Karpas-422 (cell line): Measurements from ENCODE around the gene LCAT. TPM values are rescaled to one million over a fixed set of nuclear protein-coding genes. Genes with fewer than 3 reads are reported as not detected.
"Not testable (repeated sequence)": the region's sequence is repeated elsewhere in the genome, so short reads cannot be mapped to it uniquely, and the experiment has no call there.

ENCODE experiments used
- DNase-seq: peaks from one replicate; pipeline ENCODE4 v3.0.0-alpha.2; 2015
- H2AFZ ChIP-seq: fragments of 200-600 bp; sonication (generic); 2 replicates; pipeline ENCODE4 v1.6.1; 2014; ENCODE audit warnings: antibody characterized with exemption, low read length, mixed read lengths
- H3K27ac ChIP-seq: fragments of 200-600 bp; sonication (generic); 2 replicates; pipeline ENCODE4 v1.5.1; 2014; ENCODE audit warnings: mild to moderate bottlenecking, low read length, moderate library complexity
- H3K27me3 ChIP-seq: fragments of 200-600 bp; sonication (generic); 2 replicates; pipeline ENCODE4 v1.6.1; 2014; ENCODE audit warnings: low read length, mixed read lengths
- H3K36me3 ChIP-seq: fragments of 200-600 bp; sonication (generic); 2 replicates; pipeline ENCODE4 v1.6.1; 2014; ENCODE audit warnings: low read length, mixed read lengths; ENCODE audit not compliant: insufficient read depth
- H3K4me1 ChIP-seq: fragments of 200-600 bp; sonication (generic); 2 replicates; pipeline ENCODE4 v1.6.1; 2014; ENCODE audit warnings: mild to moderate bottlenecking, low read length, mixed read lengths
- H3K4me2 ChIP-seq: fragments of 200-600 bp; sonication (generic); 2 replicates; pipeline ENCODE4 v1.6.1; 2014; ENCODE audit warnings: low read length, low read depth, mild to moderate bottlenecking; ENCODE audit not compliant: poor library complexity, severe bottlenecking
- H3K4me3 ChIP-seq: fragments of 200-600 bp; sonication (generic); 2 replicates; pipeline ENCODE4 v1.5.1; 2014; ENCODE audit warnings: mild to moderate bottlenecking, antibody characterized with exemption, low read length, mixed read lengths
- H3K79me2 ChIP-seq: fragments of 200-600 bp; sonication (generic); 2 replicates; pipeline ENCODE4 v1.6.1; 2014; ENCODE audit warnings: mild to moderate bottlenecking, low read length, mixed read lengths
- H3K9ac ChIP-seq: fragments of 200-600 bp; sonication (generic); 2 replicates; pipeline ENCODE4 v1.6.0; 2014; ENCODE audit warnings: low read length
- H3K9me2 ChIP-seq: fragments of 200-600 bp; sonication (generic), shearing (Covaris generic); replicated peaks from 2 replicates; pipeline ENCODE4 v1.6.0; 2014; ENCODE audit warnings: mild to moderate bottlenecking, low read length, moderate library complexity; ENCODE audit not compliant: insufficient read depth
- H3K9me3 ChIP-seq: fragments of 300-700, 200-600 bp; sonication (generic); 2 replicates; pipeline ENCODE4 v1.6.1; 2014; ENCODE audit warnings: low read length, mixed read lengths
- H4K20me1 ChIP-seq: fragments of 200-600 bp; sonication (generic); 2 replicates; pipeline ENCODE4 v1.6.1; 2014; ENCODE audit warnings: mild to moderate bottlenecking, antibody characterized with exemption, low read length, low read depth; ENCODE audit not compliant: insufficient read depth
- total RNA-seq: library from RNA; depleted of rRNA; stranded (reverse); fragments of >200 nt; shearing (Covaris generic); gene quantifications from 2 replicates; pipeline ENCODE4 v1.2.3, GENCODE V29; 2014; ENCODE audit warnings: low replicate concordance

The LCAT gene
- total RNA-seq, 1 experiment from 2014 or later, result 1.3 TPM

GRCh38 chr16:67939507-67940445 lies 4.1 kb downstream of the LCAT start:
- Histone ChIP-seq H3K4me2 (no peak overlapping the region), H3K27ac (no peak overlapping the region), H3K4me1 (peaks cover 27% of the 10 kb centered on the region), H3K9me3 (no peaks in the 10 kb centered on the region), H3K36me3 (peaks cover 6% of the 10 kb centered on the region; the same call in 1 of the 2 replicates), H3K9ac (no peak overlapping the region), H3K4me3 (no peak overlapping the region), H3K79me2 (peaks cover 31% of the 10 kb centered on the region), H4K20me1 (peaks cover 8% of the 10 kb centered on the region; the same call in 1 of the 2 replicates), H2AFZ (no peak overlapping the region), H3K9me2 (no peaks in the 10 kb centered on the region), H3K27me3 (no peaks in the 10 kb centered on the region)
- DNase-seq, result peak; percentile 54

- Histone ChIP-seq H3K4me2 (peak overlapping the region; percentile 77), H3K4me3 (peak overlapping the region; percentile 91; the same call in 1 of the 2 replicates), H3K4me1 (peaks cover 34% of the 10 kb centered on the region), H3K79me2 (peaks cover 34% of the 10 kb centered on the region), H3K27ac (peak overlapping the region; percentile 89), H3K36me3 (peaks cover 19% of the 10 kb centered on the region; the same call in 1 of the 2 replicates), H3K9ac (peak overlapping the region; percentile 98; the same call in 1 of the 2 replicates)
- DNase-seq, H3K9me2 ChIP-seq, H2AFZ ChIP-seq, H3K27me3 ChIP-seq, H4K20me1 ChIP-seq, H3K9me3 ChIP-seq: not testable (repeated sequence)
These were observed 6.2 kb downstream of the LCAT start for GRCh38 chr16:67937713-67938112.

- peaks cover 34% of the 10 kb centered on the region for H3K4me1 ChIP-seq
- H3K27me3 ChIP-seq, result no peaks in the 10 kb centered on the region
- H3K36me3 ChIP-seq, result peaks cover 19% of the 10 kb centered on the region; the same call in 1 of the 2 replicates
- no peak overlapping the region for H2AFZ ChIP-seq
- H4K20me1 ChIP-seq, result no peaks in the 10 kb centered on the region; the same call in 1 of the 2 replicates
- H3K79me2 ChIP-seq, result peaks cover 34% of the 10 kb centered on the region
- peak overlapping the region; percentile 91 for H3K4me3 ChIP-seq
- no peaks in the 10 kb centered on the region for H3K9me2 ChIP-seq
- no peaks in the 10 kb centered on the region for H3K9me3 ChIP-seq
- DNase-seq, result peak; percentile 94
- peak overlapping the region; percentile 77 for H3K4me2 ChIP-seq
- peak overlapping the region; percentile 89 for H3K27ac ChIP-seq
- H3K9ac ChIP-seq, result peak overlapping the region; percentile 98
These were observed 6.9 kb downstream of the LCAT start for GRCh38 chr16:67936880-67937605.

- H3K27me3 ChIP-seq, result no peaks in the 10 kb centered on the region
- no peak within 1 kb of the TSS for H2AFZ ChIP-seq
- H3K9me2 ChIP-seq, result no peaks in the 10 kb centered on the region
- no peaks in the 10 kb centered on the region for H3K9me3 ChIP-seq
- peaks cover 34% of the 10 kb centered on the region for H3K79me2 ChIP-seq
- peak within 1 kb of the TSS; percentile 98 for H3K9ac ChIP-seq
- H3K27ac ChIP-seq, result peak within 1 kb of the TSS; percentile 89
- DNase-seq, result no peak
- H3K4me3 ChIP-seq, result peak within 1 kb of the TSS; percentile 91
- H3K36me3 ChIP-seq, result peaks cover 19% of the 10 kb centered on the region; the same call in 1 of the 2 replicates
- H4K20me1 ChIP-seq, result no peaks in the 10 kb centered on the region; the same call in 1 of the 2 replicates
- H3K4me2 ChIP-seq, result peak within 1 kb of the TSS; percentile 77
- peaks cover 27% of the 10 kb centered on the region for H3K4me1 ChIP-seq
These were observed 7.6 kb downstream of the LCAT start, which contains the start of gene PSMB10 for GRCh38 chr16:67936124-67936879. PSMB10 (minus strand) TSS chr16:67936850; CDS start chr16:67936749, 101 bp downstream.

GRCh38 chr16:67935402-67936123 lies 8.4 kb downstream of the LCAT start:
- DNase-seq, result peak; percentile 99
- H3K79me2 ChIP-seq, result peaks cover 34% of the 10 kb centered on the region
- no peaks in the 10 kb centered on the region for H3K9me3 ChIP-seq
- peaks cover 19% of the 10 kb centered on the region; the same call in 1 of the 2 replicates for H3K36me3 ChIP-seq
- H3K27ac ChIP-seq, result peak overlapping the region; percentile 89
- peak overlapping the region; percentile 98 for H3K9ac ChIP-seq
- H4K20me1 ChIP-seq, result no peaks in the 10 kb centered on the region; the same call in 1 of the 2 replicates
- H3K27me3 ChIP-seq, result no peaks in the 10 kb centered on the region
- H3K9me2 ChIP-seq, result no peaks in the 10 kb centered on the region
- no peak overlapping the region for H2AFZ ChIP-seq
- H3K4me1 ChIP-seq, result peaks cover 27% of the 10 kb centered on the region
- peak overlapping the region; percentile 91 for H3K4me3 ChIP-seq
- peak overlapping the region; percentile 77 for H3K4me2 ChIP-seq

GRCh38 chr16:67935101-67935401 lies 8.9 kb downstream of the LCAT start:
- no peak overlapping the region for H2AFZ ChIP-seq
- H3K9ac ChIP-seq, result peak overlapping the region; percentile 59
- H3K27ac ChIP-seq, result no peak overlapping the region
- H3K79me2 ChIP-seq, result peaks cover 34% of the 10 kb centered on the region
- no peaks in the 10 kb centered on the region for H3K9me2 ChIP-seq
- no peaks in the 10 kb centered on the region; the same call in 1 of the 2 replicates for H4K20me1 ChIP-seq
- peaks cover 27% of the 10 kb centered on the region for H3K4me1 ChIP-seq
- peak; percentile 40 for DNase-seq
- H3K36me3 ChIP-seq, result peaks cover 19% of the 10 kb centered on the region; the same call in 1 of the 2 replicates
- H3K4me2 ChIP-seq, result peak overlapping the region; percentile 77
- H3K4me3 ChIP-seq, result peak overlapping the region; percentile 91
- H3K9me3 ChIP-seq, result no peaks in the 10 kb centered on the region
- no peaks in the 10 kb centered on the region for H3K27me3 ChIP-seq

- H3K9ac ChIP-seq, result peak overlapping the region; percentile 59
- peaks cover 19% of the 10 kb centered on the region; the same call in 1 of the 2 replicates for H3K36me3 ChIP-seq
- no peaks in the 10 kb centered on the region for H3K9me3 ChIP-seq
- DNase-seq, result no peak
- no peak overlapping the region for H2AFZ ChIP-seq
- no peaks in the 10 kb centered on the region for H3K9me2 ChIP-seq
- H3K27me3 ChIP-seq, result no peaks in the 10 kb centered on the region
- no peaks in the 10 kb centered on the region; the same call in 1 of the 2 replicates for H4K20me1 ChIP-seq
- peak overlapping the region; percentile 91 for H3K4me3 ChIP-seq
- no peak overlapping the region for H3K27ac ChIP-seq
- peaks cover 34% of the 10 kb centered on the region for H3K79me2 ChIP-seq
- H3K4me1 ChIP-seq, result peaks cover 27% of the 10 kb centered on the region
- peak overlapping the region; percentile 77 for H3K4me2 ChIP-seq
These were observed 9.4 kb downstream of the LCAT start for GRCh38 chr16:67934306-67935100.
